GM12878 (cell line): ENCODE data around the gene SLCO3A1. TPM values are rescaled to one million over a fixed set of nuclear protein-coding genes. Genes with fewer than 3 reads are reported as not detected.

Experiments used
- ATAC-seq: fragments of 200-7000 bp; cut with Tn5 transposase; 3 replicates; pipeline ENCODE4 v1.9.1; 2020; ENCODE audit warnings: mild to moderate bottlenecking, moderate library complexity
- BruUV-seq: library from RNA; stranded (reverse); fragments of 400-500 nt; replicated peaks from 2 replicates; lab custom pipeline; 2021; lab: Mats Ljungman, UMichigan
- CTCF ChIA-PET: fragments of 300-600 bp; sonication (Branson Sonifier 250); formaldehyde crosslinking; extraction: SDS; loops from one replicate; lab custom pipeline; 2021; ENCODE audit warnings: inconsistent platforms; lab: Yijun Ruan, JAX
- POLR2A ChIA-PET: fragments of 350-600 bp; formaldehyde crosslinking; extraction: SDS; loops from one replicate; lab custom pipeline; 2021; ENCODE audit warnings: inconsistent platforms; lab: Charles Lee
- RAD21 ChIA-PET: fragments of 300-600 bp; sonication (Branson Sonifier 250); formaldehyde crosslinking; loops from one replicate; lab custom pipeline; 2023; ENCODE audit warnings: antibody characterized with exemption; ENCODE audit not compliant: unreplicated experiment; lab: Charles Lee
- SMC1A ChIA-PET: fragments of 300-600 bp; sonication (Branson Sonifier 250); formaldehyde crosslinking; loops from one replicate; lab custom pipeline; 2023; ENCODE audit not compliant: unreplicated experiment, uncharacterized antibody; lab: Charles Lee
- DNase-seq: peaks from one replicate; pipeline ENCODE4 v3.0.0-alpha.2; 2011; ENCODE audit warnings: low read depth, low spot score
- FAIRE-seq: peaks from 3 replicates; lab custom pipeline; 2011; peaks lifted over from hg19 to GRCh38; lab: Jason Lieb, UNC
- H2AFZ ChIP-seq: 2 replicates; pipeline ENCODE4 v1.6.0; 2011; ENCODE audit warnings: low read depth, low read length, control low read depth; ENCODE audit not compliant: control insufficient read depth
- H3K27ac ChIP-seq: 2 replicates; pipeline ENCODE4 v1.5.1; 2011; ENCODE audit warnings: control low read depth; ENCODE audit not compliant: control insufficient read depth, insufficient read depth
- H3K27me3 ChIP-seq, 2 experiments: replicated peaks in 1 of 2; 2 replicates each; pipeline versions ENCODE4 v1.6.0 to v1.6.1; 2011; ENCODE audit warnings: low read length in 1 of 2; ENCODE audit not compliant: control insufficient read depth in 2 of 2, insufficient read depth in 2 of 2
- H3K36me3 ChIP-seq, 2 experiments: 2 replicates each; pipeline ENCODE4 v1.5.1; 2011; ENCODE audit warnings: low read length in 1 of 2; ENCODE audit not compliant: control insufficient read depth in 2 of 2, insufficient read depth in 2 of 2
- H3K4me1 ChIP-seq: 2 replicates; pipeline ENCODE4 v1.6.1; 2011; ENCODE audit warnings: mild to moderate bottlenecking, low read length, moderate library complexity, mixed read lengths; ENCODE audit not compliant: control insufficient read depth, insufficient read depth
- H3K4me2 ChIP-seq: 2 replicates; pipeline ENCODE4 v1.6.0; 2011; ENCODE audit warnings: control low read depth; ENCODE audit not compliant: control insufficient read depth, insufficient read depth
- H3K4me3 ChIP-seq: fragments of 200-600 bp; sonication (generic); 2 replicates; pipeline ENCODE4 v1.5.1; 2016
- H3K79me2 ChIP-seq: 2 replicates; pipeline ENCODE4 v1.6.0; 2011; ENCODE audit warnings: low read length; ENCODE audit not compliant: control insufficient read depth, insufficient read depth
- H3K9ac ChIP-seq: 2 replicates; pipeline ENCODE4 v1.8.0; 2011; ENCODE audit warnings: low read length, control low read depth, mixed read lengths; ENCODE audit not compliant: control insufficient read depth, insufficient read depth
- H3K9me3 ChIP-seq: replicated peaks from 3 replicates; pipeline ENCODE4 v1.5.1; 2011; ENCODE audit warnings: mild to moderate bottlenecking, low read length; ENCODE audit not compliant: control insufficient read depth, insufficient read depth
- H4K20me1 ChIP-seq: 2 replicates; pipeline ENCODE4 v1.6.0; 2011; ENCODE audit not compliant: control insufficient read depth, insufficient read depth
- DPF2 ChIP-seq: fragments of 450-650 bp; IDR thresholded peaks from 2 replicates; pipeline ENCODE4 v1.6.1; 2017; ENCODE audit warnings: mild to moderate bottlenecking
- PAX5 ChIP-seq: IDR thresholded peaks from 2 replicates; pipeline ENCODE4 v1.6.1; 2011; ENCODE audit warnings: low read depth, low read length, borderline replicate concordance
- SIN3A ChIP-seq: IDR thresholded peaks from 2 replicates; pipeline ENCODE4 v1.6.1; 2012; ENCODE audit warnings: low read depth, low read length, improper control_type of control experiment
- SUZ12 ChIP-seq: fragments of 200-600 bp; sonication (generic); IDR thresholded peaks from one replicate; pipeline ENCODE4 v1.6.1; 2018; ENCODE audit warnings: antibody characterized with exemption, mild to moderate bottlenecking; ENCODE audit not compliant: unreplicated experiment
- TCF7 ChIP-seq: IDR thresholded peaks from 2 replicates; pipeline ENCODE4 v1.6.1; 2014; ENCODE audit warnings: antibody characterized with exemption, borderline replicate concordance
- YY1 ChIP-seq: IDR thresholded peaks from 2 replicates; pipeline ENCODE4 v1.6.1; 2011; ENCODE audit warnings: low read depth, mild to moderate bottlenecking, low read length
- WGBS: methylation state at CpG from one replicate; pipeline ENCODE4 v1.1.6; 2016; ENCODE audit warnings: low lambda C conversion rate; ENCODE audit not compliant: insufficient replicate concordance, insufficient coverage; ENCODE audit errors: missing lambda C conversion rate; 5-methylcytosine and 5-hydroxymethylcytosine counted together
- in situ Hi-C: fragments of 300-500 bp; cut with MboI; formaldehyde crosslinking; loops from 9 replicates; pipeline ENCODE4 v1.14.3; 2018; ENCODE audit warnings: mixed read lengths
- intact Hi-C: fragments of 100-400 bp; cut with micrococcal nuclease; formaldehyde crosslinking; loops from one replicate; pipeline ENCODE4 v1.14.2; 2022; ENCODE audit not compliant: unreplicated experiment
- polyA plus RNA-seq, 11 experiments: library from polyadenylated mRNA; depleted of rRNA in 4 of 11; unstranded in 6 of 11; stranded (reverse) in 5 of 11; fragments of >200 nt; fragmentation: Nextera tagmentation in 4 of 11; fragmentation: Illumina TruSeq in 1 of 11; extraction: Ambion mirVana in 4 of 11; extraction: Trizol in 1 of 11; gene quantifications; 1 replicate in 1 of 11; 2 replicates in 10 of 11; pipeline versions ENCODE4 v1.2.1 to v1.2.3, GENCODE V29; 2011 to 2016; ENCODE audit warnings: inconsistent platforms in 2 of 11, missing spikeins in 2 of 11, low read depth in 1 of 11
- total RNA-seq, 4 experiments: library from RNA; depleted of rRNA in 3 of 4; stranded (reverse); fragments of >200 nt in 3 of 4; fragmentation: Illumina TruSeq in 1 of 4; extraction: Trizol in 1 of 4; gene quantifications; 2 replicates each; pipeline versions ENCODE4 v1.2.1 to v1.2.3, GENCODE V29; 2013 to 2021
- TF ChIP-seq, protein P1 (sequence below): fragments of 450-650 bp; IDR thresholded peaks from 2 replicates; pipeline ENCODE4 v1.6.1; 2017; ENCODE audit warnings: mild to moderate bottlenecking, moderate library complexity
- TF ChIP-seq, protein P2 (sequence below): fragments of 150-350 bp; IDR thresholded peaks from 2 replicates; pipeline ENCODE4 v1.6.1; 2016; ENCODE audit warnings: low read depth, low read length
- TF ChIP-seq, protein P3 (sequence below): fragments of 450-650 bp; IDR thresholded peaks from 2 replicates; pipeline ENCODE4 v1.6.1; 2014; ENCODE audit warnings: mild to moderate bottlenecking
- TF ChIP-seq, protein P4 (sequence below): fragments of 450-650 bp; IDR thresholded peaks from 2 replicates; pipeline ENCODE4 v1.6.1; 2017; ENCODE audit warnings: antibody characterized with exemption, mild to moderate bottlenecking, moderate library complexity

Gene SLCO3A1
- total and polyA plus RNA-seq, 10 of the 15 experiments (the other 5 are each of a cell fraction or from before 2014, with no cell fraction given), result 0.05 to 5.9 (median 0.31) TPM

DNA sequence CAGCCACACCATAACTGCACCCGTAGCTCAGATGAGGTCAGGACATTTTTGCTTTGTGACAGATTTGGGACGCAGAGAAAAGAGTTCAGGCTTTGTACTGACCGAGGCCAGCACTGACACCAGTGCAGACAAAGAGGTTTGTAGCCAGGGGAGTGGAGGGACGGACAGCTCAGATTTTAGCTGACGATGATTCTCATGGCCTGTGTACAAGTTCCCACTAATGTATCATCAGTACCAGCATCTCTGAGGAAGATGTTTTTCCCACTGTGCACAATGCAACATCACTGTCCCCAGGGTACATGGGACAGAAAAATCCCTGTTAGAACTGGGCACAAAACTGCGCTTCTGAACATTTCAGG is 112.7 kb downstream of the SLCO3A1 start:
- WGBS, result 21% methylated on average over 6 of the region's 6 CpGs
- Histone ChIP-seq H3K9ac (no peak overlapping the region), H3K27ac (no peak overlapping the region), H3K36me3 (no peaks in the 10 kb centered on the region; a peak in 1 of 4 replicates), H3K4me3 (no peak overlapping the region), H3K27me3 (no peaks in the 10 kb centered on the region), H3K79me2 (no peaks in the 10 kb centered on the region), H3K9me3 (no peaks in the 10 kb centered on the region; the same call in 2 of the 3 replicates), H2AFZ (no peak overlapping the region), H3K4me1 (no peaks in the 10 kb centered on the region), H4K20me1 (no peaks in the 10 kb centered on the region), H3K4me2 (no peak overlapping the region)
- ChIA-PET SMC1A (no interaction called here), CTCF (no interaction called here), RAD21 (no interaction called here), POLR2A (no interaction called here)
- intact Hi-C loops (no loop called here), in situ Hi-C loops (no loop called here)
- no TSS peak for BruUV-seq
- FAIRE-seq (no peak), ATAC-seq (no peak), DNase-seq (no peak)
- TF ChIP-seq SUZ12 (no peak), YY1 (no peak), DPF2 (no peak), PAX5 (no peak), TCF7 (no peak), SIN3A (no peak)
- TF ChIP-seq, protein P1, sequence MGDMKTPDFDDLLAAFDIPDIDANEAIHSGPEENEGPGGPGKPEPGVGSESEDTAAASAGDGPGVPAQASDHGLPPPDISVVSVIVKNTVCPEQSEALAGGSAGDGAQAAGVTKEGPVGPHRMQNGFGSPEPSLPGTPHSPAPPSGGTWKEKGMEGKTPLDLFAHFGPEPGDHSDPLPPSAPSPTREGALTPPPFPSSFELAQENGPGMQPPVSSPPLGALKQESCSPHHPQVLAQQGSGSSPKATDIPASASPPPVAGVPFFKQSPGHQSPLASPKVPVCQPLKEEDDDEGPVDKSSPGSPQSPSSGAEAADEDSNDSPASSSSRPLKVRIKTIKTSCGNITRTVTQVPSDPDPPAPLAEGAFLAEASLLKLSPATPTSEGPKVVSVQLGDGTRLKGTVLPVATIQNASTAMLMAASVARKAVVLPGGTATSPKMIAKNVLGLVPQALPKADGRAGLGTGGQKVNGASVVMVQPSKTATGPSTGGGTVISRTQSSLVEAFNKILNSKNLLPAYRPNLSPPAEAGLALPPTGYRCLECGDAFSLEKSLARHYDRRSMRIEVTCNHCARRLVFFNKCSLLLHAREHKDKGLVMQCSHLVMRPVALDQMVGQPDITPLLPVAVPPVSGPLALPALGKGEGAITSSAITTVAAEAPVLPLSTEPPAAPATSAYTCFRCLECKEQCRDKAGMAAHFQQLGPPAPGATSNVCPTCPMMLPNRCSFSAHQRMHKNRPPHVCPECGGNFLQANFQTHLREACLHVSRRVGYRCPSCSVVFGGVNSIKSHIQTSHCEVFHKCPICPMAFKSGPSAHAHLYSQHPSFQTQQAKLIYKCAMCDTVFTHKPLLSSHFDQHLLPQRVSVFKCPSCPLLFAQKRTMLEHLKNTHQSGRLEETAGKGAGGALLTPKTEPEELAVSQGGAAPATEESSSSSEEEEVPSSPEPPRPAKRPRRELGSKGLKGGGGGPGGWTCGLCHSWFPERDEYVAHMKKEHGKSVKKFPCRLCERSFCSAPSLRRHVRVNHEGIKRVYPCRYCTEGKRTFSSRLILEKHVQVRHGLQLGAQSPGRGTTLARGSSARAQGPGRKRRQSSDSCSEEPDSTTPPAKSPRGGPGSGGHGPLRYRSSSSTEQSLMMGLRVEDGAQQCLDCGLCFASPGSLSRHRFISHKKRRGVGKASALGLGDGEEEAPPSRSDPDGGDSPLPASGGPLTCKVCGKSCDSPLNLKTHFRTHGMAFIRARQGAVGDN, result no peak
- TF ChIP-seq, protein P2, sequence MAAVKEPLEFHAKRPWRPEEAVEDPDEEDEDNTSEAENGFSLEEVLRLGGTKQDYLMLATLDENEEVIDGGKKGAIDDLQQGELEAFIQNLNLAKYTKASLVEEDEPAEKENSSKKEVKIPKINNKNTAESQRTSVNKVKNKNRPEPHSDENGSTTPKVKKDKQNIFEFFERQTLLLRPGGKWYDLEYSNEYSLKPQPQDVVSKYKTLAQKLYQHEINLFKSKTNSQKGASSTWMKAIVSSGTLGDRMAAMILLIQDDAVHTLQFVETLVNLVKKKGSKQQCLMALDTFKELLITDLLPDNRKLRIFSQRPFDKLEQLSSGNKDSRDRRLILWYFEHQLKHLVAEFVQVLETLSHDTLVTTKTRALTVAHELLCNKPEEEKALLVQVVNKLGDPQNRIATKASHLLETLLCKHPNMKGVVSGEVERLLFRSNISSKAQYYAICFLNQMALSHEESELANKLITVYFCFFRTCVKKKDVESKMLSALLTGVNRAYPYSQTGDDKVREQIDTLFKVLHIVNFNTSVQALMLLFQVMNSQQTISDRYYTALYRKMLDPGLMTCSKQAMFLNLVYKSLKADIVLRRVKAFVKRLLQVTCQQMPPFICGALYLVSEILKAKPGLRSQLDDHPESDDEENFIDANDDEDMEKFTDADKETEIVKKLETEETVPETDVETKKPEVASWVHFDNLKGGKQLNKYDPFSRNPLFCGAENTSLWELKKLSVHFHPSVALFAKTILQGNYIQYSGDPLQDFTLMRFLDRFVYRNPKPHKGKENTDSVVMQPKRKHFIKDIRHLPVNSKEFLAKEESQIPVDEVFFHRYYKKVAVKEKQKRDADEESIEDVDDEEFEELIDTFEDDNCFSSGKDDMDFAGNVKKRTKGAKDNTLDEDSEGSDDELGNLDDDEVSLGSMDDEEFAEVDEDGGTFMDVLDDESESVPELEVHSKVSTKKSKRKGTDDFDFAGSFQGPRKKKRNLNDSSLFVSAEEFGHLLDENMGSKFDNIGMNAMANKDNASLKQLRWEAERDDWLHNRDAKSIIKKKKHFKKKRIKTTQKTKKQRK, result no peak
- TF ChIP-seq, protein P3, sequence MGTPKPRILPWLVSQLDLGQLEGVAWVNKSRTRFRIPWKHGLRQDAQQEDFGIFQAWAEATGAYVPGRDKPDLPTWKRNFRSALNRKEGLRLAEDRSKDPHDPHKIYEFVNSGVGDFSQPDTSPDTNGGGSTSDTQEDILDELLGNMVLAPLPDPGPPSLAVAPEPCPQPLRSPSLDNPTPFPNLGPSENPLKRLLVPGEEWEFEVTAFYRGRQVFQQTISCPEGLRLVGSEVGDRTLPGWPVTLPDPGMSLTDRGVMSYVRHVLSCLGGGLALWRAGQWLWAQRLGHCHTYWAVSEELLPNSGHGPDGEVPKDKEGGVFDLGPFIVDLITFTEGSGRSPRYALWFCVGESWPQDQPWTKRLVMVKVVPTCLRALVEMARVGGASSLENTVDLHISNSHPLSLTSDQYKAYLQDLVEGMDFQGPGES, result no peak
- TF ChIP-seq, protein P4, sequence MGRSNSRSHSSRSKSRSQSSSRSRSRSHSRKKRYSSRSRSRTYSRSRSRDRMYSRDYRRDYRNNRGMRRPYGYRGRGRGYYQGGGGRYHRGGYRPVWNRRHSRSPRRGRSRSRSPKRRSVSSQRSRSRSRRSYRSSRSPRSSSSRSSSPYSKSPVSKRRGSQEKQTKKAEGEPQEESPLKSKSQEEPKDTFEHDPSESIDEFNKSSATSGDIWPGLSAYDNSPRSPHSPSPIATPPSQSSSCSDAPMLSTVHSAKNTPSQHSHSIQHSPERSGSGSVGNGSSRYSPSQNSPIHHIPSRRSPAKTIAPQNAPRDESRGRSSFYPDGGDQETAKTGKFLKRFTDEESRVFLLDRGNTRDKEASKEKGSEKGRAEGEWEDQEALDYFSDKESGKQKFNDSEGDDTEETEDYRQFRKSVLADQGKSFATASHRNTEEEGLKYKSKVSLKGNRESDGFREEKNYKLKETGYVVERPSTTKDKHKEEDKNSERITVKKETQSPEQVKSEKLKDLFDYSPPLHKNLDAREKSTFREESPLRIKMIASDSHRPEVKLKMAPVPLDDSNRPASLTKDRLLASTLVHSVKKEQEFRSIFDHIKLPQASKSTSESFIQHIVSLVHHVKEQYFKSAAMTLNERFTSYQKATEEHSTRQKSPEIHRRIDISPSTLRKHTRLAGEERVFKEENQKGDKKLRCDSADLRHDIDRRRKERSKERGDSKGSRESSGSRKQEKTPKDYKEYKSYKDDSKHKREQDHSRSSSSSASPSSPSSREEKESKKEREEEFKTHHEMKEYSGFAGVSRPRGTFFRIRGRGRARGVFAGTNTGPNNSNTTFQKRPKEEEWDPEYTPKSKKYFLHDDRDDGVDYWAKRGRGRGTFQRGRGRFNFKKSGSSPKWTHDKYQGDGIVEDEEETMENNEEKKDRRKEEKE, result no peak
